KMS-11 (cell line): Measurements from ENCODE around the gene ARHGEF28.

Experiments used
- H2AFZ ChIP-seq: fragments of 200-600 bp; sonication (generic); 2 replicates; pipeline ENCODE4 v1.6.1; 2016; ENCODE audit warnings: antibody characterized with exemption, mixed run types, low read depth
- H3K27ac ChIP-seq: fragments of 200-600 bp; sonication (generic); 2 replicates; pipeline ENCODE4 v1.6.1; 2016; ENCODE audit warnings: mild to moderate bottlenecking, mixed run types
- H3K27me3 ChIP-seq: fragments of 200-600 bp; sonication (generic); 2 replicates; pipeline ENCODE4 v1.6.1; 2017; ENCODE audit warnings: mild to moderate bottlenecking, low read depth, mixed run types, moderate library complexity; ENCODE audit not compliant: insufficient read depth
- H3K36me3 ChIP-seq: fragments of 200-600 bp; sonication (generic); 2 replicates; pipeline ENCODE4 v1.6.1; 2017; ENCODE audit warnings: mild to moderate bottlenecking, mixed run types; ENCODE audit not compliant: insufficient read depth
- H3K4me1 ChIP-seq: fragments of 200-600 bp; sonication (generic); 2 replicates; pipeline ENCODE4 v1.6.1; 2016; ENCODE audit warnings: mild to moderate bottlenecking, low read depth, mixed run types; ENCODE audit not compliant: poor library complexity, severe bottlenecking
- H3K4me2 ChIP-seq: fragments of 200-600 bp; sonication (generic); 2 replicates; pipeline ENCODE4 v1.7.0; 2016; ENCODE audit warnings: mild to moderate bottlenecking, mixed run types
- H3K4me3 ChIP-seq: fragments of 200-600 bp; sonication (generic); IDR thresholded peaks from 2 replicates; pipeline ENCODE4 v1.6.1; 2017; ENCODE audit warnings: low read depth, low read length, mixed read lengths; ENCODE audit not compliant: insufficient read depth
- H3K79me2 ChIP-seq: fragments of 200-600 bp; sonication (generic); 2 replicates; pipeline ENCODE4 v1.6.1; 2016; ENCODE audit warnings: low read depth, mixed run types; ENCODE audit not compliant: insufficient read depth
- H3K9ac ChIP-seq: fragments of 200-600 bp; sonication (generic); 2 replicates; pipeline ENCODE4 v1.6.1; 2016; ENCODE audit warnings: mild to moderate bottlenecking, mixed run types
- H4K20me1 ChIP-seq: fragments of 200-600 bp; sonication (generic); 2 replicates; pipeline ENCODE4 v1.6.1; 2016; ENCODE audit warnings: mild to moderate bottlenecking, mixed run types; ENCODE audit not compliant: insufficient read depth
- CTCF ChIP-seq: fragments of 200-600 bp; sonication (generic); conservative IDR thresholded peaks from 2 replicates; pipeline ENCODE4 v1.6.1; 2017; ENCODE audit warnings: low read depth, mild to moderate bottlenecking, antibody characterized with exemption, low read length, moderate library complexity, mixed read lengths

Gene ARHGEF28

GRCh38 chr5:73791389-73791788, 165.4 kb downstream of the ARHGEF28 start:
- no peaks in the 10 kb centered on the region for H3K27me3 ChIP-seq
- no peak overlapping the region for H3K4me2 ChIP-seq
- no peak overlapping the region for H3K9ac ChIP-seq
- H3K79me2 ChIP-seq = no peaks in the 10 kb centered on the region
- no peaks in the 10 kb centered on the region for H4K20me1 ChIP-seq
- no peak overlapping the region for H3K4me3 ChIP-seq
- no peak overlapping the region for H2AFZ ChIP-seq
- peaks cover 45% of the 10 kb centered on the region for H3K4me1 ChIP-seq
- no peak for TF ChIP-seq CTCF
- no peaks in the 10 kb centered on the region for H3K36me3 ChIP-seq
- H3K27ac ChIP-seq = no peak overlapping the region

DNA sequence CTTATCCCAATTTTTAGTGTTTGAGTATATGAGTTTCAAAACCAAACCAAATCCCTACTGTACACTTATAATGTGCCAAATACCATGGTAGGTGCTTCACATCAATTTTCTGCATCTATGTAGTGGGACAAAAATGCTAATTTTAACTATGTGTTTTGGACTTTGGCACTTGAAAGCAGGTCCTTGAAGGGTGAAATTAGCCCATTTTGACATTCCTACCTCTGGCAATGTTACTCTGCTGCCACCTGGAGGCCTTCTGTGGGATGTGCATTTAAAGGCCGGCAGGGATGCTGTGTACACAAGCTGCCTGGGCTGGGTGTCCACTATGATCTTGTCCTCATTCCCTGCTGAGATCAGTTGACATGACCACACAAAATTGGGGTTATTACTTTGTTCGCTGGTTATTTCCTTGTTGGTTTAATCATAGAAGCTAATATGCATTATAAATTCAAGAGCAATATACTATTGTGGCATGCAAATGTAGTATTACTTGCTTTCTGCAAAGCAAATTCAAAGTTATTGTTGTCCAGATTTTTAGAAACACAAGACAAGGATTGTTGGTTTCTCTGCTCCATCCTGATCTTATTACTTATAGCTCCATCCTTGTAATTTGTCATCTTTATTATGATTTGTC, 166.8 kb downstream of the ARHGEF28 start:
- Histone ChIP-seq H3K4me1 (peaks cover 50% of the 10 kb centered on the region), H2AFZ (no peak overlapping the region), H4K20me1 (no peaks in the 10 kb centered on the region), H3K36me3 (no peaks in the 10 kb centered on the region), H3K27ac (no peak overlapping the region), H3K9ac (no peak overlapping the region), H3K4me2 (peak overlapping the region; percentile 7; the same call in 1 of the 2 replicates), H3K27me3 (no peaks in the 10 kb centered on the region), H3K4me3 (no peak overlapping the region), H3K79me2 (no peaks in the 10 kb centered on the region)
- TF ChIP-seq CTCF = peak; percentile 97

DNA sequence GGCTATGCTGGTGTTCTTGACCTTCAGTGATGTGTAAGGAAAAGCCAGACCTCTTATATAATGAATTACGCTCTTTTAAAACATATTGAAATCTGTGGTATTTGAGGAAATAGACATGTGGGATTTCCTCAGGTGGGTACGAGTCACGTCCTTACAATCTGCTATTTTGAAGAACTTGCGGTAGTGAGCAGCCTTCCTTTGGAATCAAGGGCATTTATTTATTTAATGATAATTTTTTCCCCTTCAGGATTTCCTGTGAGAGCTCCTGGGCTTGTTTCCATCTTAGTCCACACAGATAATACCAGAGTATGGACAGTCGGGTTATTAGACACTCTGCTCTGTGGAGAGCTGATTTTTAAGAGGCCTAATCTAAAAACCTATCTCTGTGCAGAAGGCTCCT, 167.9 kb downstream of the ARHGEF28 start:
- TF ChIP-seq CTCF = no peak
- H3K4me2 ChIP-seq = no peak overlapping the region
- H3K79me2 ChIP-seq = no peaks in the 10 kb centered on the region
- no peaks in the 10 kb centered on the region for H3K36me3 ChIP-seq
- H3K27me3 ChIP-seq = no peaks in the 10 kb centered on the region
- peaks cover 44% of the 10 kb centered on the region for H3K4me1 ChIP-seq
- H3K27ac ChIP-seq = no peak overlapping the region
- H4K20me1 ChIP-seq = no peaks in the 10 kb centered on the region
- H2AFZ ChIP-seq = no peak overlapping the region
- H3K4me3 ChIP-seq = no peak overlapping the region
- H3K9ac ChIP-seq = no peak overlapping the region

- no peaks in the 10 kb centered on the region for H3K79me2 ChIP-seq
- TF ChIP-seq CTCF = no peak
- no peak overlapping the region for H3K4me2 ChIP-seq
- H3K4me3 ChIP-seq = no peak overlapping the region
- no peak overlapping the region for H3K27ac ChIP-seq
- H3K9ac ChIP-seq = no peak overlapping the region
- H4K20me1 ChIP-seq = no peaks in the 10 kb centered on the region
- no peaks in the 10 kb centered on the region for H3K27me3 ChIP-seq
- no peak overlapping the region for H2AFZ ChIP-seq
- no peaks in the 10 kb centered on the region for H3K36me3 ChIP-seq
- H3K4me1 ChIP-seq = peaks cover 19% of the 10 kb centered on the region
Observed at GRCh38 chr5:73796164-73797131, 170.5 kb downstream of the ARHGEF28 start.
